NB4 (cell line): Measurements from ENCODE around the gene TNRC18.

Source experiments
- DNase-seq: peaks from one replicate; pipeline ENCODE4 v3.0.0; 2010; ENCODE audit warnings: low read depth
- H3K4me3 ChIP-seq: one replicate; pipeline ENCODE4 v1.5.1; 2011; ENCODE audit warnings: mild to moderate bottlenecking, low read depth, low read length, moderate library complexity
- MYC ChIP-seq: IDR thresholded peaks from 2 replicates; pipeline ENCODE4 v1.6.1; 2011; ENCODE audit warnings: low read depth, low read length
- POLR2A ChIP-seq: IDR thresholded peaks from 2 replicates; pipeline ENCODE4 v1.6.1; 2011; ENCODE audit warnings: mild to moderate bottlenecking; ENCODE audit not compliant: insufficient read length; ENCODE audit errors: extremely low read depth
- TF ChIP-seq, protein P1 (sequence below): IDR thresholded peaks from one replicate; pipeline ENCODE4 v1.5.1; 2012; ENCODE audit warnings: low read depth, low read length
- TF ChIP-seq, protein P2 (sequence below): IDR thresholded peaks from 2 replicates; pipeline ENCODE4 v1.6.1; 2011; ENCODE audit warnings: low read depth, low read length

Gene TNRC18

DNA sequence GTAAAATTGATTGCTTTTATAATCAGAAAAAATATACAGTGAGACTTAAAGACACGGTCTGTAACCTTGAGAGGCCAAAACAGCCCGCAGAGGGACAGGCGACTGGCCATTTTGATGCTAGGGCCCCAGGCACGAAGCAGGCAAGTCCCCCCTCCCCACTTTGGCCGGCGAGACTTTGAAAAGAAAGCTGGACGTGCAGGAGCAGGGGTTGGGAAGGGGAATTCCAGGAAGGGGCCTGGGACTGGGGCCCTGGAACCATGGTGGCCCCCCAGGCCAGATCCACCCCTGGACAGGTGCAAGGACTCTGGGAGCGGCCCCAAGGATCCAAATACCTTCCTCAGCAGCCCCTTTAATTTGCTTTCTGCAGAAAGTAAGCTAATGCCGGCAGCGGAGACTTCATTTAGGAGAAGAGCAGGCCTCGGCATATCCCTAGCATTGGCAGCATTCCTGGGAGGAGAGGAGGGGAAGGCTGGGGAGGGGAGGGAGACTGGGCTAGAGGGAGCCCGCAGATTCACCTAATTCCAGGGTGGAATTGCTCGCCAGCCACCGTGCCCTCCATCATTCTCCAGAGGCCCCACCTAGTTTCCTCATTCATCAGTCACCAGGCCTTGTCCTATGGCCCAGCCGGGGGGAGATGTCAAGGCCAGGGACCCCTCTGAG lies 24.9 kb upstream of the TNRC18 start:
- H3K4me3 ChIP-seq: no peak overlapping the region
- DNase-seq: no peak
- TF ChIP-seq, protein P1, sequence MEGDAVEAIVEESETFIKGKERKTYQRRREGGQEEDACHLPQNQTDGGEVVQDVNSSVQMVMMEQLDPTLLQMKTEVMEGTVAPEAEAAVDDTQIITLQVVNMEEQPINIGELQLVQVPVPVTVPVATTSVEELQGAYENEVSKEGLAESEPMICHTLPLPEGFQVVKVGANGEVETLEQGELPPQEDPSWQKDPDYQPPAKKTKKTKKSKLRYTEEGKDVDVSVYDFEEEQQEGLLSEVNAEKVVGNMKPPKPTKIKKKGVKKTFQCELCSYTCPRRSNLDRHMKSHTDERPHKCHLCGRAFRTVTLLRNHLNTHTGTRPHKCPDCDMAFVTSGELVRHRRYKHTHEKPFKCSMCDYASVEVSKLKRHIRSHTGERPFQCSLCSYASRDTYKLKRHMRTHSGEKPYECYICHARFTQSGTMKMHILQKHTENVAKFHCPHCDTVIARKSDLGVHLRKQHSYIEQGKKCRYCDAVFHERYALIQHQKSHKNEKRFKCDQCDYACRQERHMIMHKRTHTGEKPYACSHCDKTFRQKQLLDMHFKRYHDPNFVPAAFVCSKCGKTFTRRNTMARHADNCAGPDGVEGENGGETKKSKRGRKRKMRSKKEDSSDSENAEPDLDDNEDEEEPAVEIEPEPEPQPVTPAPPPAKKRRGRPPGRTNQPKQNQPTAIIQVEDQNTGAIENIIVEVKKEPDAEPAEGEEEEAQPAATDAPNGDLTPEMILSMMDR: no peak
- TF ChIP-seq POLR2A (no peak), MYC (no peak)
- TF ChIP-seq, protein P2, sequence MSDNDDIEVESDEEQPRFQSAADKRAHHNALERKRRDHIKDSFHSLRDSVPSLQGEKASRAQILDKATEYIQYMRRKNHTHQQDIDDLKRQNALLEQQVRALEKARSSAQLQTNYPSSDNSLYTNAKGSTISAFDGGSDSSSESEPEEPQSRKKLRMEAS: no peak

DNA sequence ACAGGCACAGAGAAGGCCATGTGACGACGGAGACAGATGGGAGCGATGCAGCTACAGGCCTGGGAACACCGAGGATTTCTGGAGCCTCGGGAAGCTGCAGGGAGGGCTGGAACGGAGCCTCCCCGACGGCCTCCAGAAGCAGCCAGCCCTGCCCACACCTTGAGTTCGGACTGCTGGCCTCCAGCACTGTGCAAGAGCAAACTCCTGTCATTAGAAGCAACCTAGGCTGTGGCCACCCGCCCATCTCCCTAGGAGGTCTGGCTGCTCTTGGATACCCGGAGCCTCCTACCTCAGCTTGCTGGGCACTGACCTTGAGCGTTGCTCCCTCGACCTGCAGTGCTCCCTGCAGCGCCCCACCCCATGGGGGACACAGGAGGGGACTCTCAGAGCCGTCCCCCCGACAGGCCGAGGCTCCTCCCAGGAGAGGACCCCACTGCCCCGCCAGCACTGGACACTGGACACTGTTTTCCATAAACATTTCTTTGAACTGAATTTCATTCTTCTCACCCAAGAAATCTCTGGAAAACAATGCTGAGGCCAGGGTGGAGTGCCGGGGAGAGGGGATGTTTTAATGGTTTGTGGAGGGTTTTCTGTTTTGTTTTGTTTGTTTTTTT lies 22.5 kb upstream of the TNRC18 start:
- TF ChIP-seq, protein P2: no peak
- TF ChIP-seq POLR2A (no peak), MYC (no peak)
- TF ChIP-seq, protein P1: no peak
- DNase-seq: no peak
- no peak overlapping the region for H3K4me3 ChIP-seq

DNA sequence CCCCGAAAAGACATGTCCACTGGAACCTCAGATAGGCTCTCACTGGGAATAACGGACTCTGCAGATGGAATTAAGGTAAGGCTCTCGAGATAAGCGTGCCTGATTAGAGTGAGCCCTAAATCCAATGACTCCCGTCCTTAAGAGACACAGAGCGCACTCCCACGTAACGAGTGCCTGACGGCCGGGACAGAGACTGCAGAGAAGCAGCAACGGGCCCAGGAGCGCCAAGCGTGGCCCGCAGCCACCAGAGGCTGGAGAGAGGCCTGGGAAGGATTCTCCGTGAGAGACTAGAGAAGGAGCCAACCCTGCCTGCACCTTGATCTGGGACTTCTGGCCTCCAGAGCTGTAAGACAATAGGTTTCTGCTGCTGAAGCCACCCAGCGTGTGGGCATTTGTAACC lies 20.0 kb upstream of the TNRC18 start:
- no peak for DNase-seq
- TF ChIP-seq POLR2A (no peak), MYC (no peak)
- TF ChIP-seq, protein P2: no peak
- TF ChIP-seq, protein P1: no peak
- no peak overlapping the region for H3K4me3 ChIP-seq

DNA sequence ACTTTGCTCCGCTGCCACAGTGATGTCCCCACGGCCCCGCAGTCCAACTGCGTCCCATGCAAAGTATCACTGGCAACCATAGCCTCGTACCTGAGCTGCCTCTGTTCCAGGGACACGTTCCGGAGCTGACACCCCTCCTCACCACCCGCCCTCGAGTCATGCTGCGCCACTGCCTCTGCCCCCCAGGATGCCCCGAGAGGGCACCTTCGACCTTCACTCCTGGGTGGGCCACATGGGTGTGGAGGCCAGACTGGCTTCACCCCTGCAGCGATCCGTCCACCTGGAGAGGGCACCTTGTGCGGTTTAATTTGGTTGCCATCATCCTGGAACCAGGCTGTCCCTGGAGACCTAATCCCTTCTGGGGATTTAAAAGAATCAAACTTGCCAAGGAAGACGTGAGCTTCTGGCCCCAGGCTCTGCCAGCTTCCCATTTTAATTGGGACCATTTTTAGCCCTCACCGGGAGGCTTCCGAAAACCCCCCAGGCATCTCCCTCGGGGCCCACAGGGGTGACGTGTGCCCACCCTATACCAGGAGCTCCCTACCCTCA lies 19.2 kb upstream of the TNRC18 start:
- TF ChIP-seq, protein P2: no peak
- TF ChIP-seq, protein P1: no peak
- TF ChIP-seq POLR2A: no peak
- no peak overlapping the region for H3K4me3 ChIP-seq
- DNase-seq: no peak

DNA sequence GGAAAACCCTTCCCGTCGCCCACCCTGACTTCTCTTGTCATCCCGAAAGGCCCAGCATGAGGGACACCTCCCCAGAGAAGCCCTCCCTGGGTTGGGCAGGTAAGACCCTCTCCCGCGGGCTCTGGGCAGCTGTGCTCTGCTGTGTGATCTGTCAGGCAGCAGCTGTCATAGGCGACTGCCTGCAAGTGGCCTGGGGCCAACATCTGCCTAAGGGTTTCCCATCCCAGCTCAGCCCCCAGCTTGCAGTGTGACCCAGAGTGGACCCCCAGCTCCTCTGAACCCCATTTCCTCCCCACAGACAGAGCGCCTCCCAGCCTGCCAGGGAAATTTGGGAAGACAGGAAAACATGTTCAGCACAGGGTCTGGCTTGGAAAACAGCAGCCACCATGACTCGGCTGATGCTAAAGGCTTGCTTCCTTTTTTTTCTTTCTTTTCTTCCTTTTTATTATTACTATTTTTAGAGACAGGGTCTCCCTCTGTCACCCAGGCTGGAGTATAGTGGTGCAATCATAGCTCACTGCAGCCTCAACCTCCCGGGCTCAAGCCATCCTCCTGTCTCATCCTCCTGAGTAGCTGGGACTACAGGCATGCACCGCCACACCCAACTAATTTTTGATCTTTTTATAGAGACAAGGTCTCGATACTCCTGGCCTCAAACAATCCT lies 18.3 kb upstream of the TNRC18 start:
- DNase-seq: peak; percentile 72
- peak overlapping the region; percentile 3 for H3K4me3 ChIP-seq
- TF ChIP-seq, protein P2: no peak
- TF ChIP-seq POLR2A: no peak
- no peak for TF ChIP-seq MYC
- TF ChIP-seq, protein P1: no peak
